C4-2B (cell line): ENCODE data around the gene TPP1.

Experiments used
- ZFX ChIP-seq: fragments of 450-650 bp; IDR thresholded peaks from 2 replicates; pipeline ENCODE4 v1.6.1; 2017
- TF ChIP-seq, protein P1 (sequence below): fragments of 450-650 bp; conservative IDR thresholded peaks from 2 replicates; pipeline ENCODE4 v1.5.1; 2017; ENCODE audit warnings: mild to moderate bottlenecking

DNA sequence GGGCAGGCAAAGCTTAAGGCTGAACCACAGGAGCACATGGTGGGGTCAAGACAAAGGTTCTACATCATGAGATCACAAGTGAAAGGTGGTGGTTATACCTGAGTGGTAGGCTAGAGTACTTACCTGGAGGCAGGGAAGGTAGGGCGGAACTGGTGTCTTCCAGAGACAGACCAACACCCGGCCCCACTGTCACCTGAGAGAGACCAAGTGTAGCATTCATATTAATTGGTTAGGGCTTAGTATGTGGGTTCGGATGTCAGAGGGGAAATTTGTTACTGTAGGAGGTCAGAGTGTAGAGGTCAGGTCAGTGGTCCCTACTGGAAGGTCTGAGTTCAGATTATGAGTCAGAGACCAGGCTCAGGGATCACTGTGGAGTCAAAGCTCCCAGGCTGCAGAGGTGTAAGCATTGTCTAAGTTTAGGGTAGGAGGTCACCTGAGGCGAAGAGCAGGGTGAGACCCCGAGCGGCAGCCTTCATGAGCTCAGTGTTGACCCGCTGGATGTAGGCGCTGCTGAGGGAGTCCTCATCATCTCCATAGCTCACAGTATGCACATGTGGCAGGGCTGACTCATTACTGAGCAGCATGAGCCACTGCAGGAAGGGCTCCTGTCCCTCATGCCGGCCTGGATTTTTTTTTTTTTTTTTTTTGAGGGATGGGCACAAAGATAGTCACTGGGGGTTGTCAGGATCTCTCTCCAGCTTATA is 3.2 kb downstream of the TPP1 start:
- TF ChIP-seq, protein P1, sequence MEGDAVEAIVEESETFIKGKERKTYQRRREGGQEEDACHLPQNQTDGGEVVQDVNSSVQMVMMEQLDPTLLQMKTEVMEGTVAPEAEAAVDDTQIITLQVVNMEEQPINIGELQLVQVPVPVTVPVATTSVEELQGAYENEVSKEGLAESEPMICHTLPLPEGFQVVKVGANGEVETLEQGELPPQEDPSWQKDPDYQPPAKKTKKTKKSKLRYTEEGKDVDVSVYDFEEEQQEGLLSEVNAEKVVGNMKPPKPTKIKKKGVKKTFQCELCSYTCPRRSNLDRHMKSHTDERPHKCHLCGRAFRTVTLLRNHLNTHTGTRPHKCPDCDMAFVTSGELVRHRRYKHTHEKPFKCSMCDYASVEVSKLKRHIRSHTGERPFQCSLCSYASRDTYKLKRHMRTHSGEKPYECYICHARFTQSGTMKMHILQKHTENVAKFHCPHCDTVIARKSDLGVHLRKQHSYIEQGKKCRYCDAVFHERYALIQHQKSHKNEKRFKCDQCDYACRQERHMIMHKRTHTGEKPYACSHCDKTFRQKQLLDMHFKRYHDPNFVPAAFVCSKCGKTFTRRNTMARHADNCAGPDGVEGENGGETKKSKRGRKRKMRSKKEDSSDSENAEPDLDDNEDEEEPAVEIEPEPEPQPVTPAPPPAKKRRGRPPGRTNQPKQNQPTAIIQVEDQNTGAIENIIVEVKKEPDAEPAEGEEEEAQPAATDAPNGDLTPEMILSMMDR = no peak
- no peak for TF ChIP-seq ZFX
